Testis (tissue), 3 donors: ENCODE data around the gene XXYLT1. TPM values are rescaled to one million over a fixed set of nuclear protein-coding genes. Genes with fewer than 3 reads are reported as not detected.

Experiments
- DNase-seq: peaks from one replicate; pipeline ENCODE4 v3.0.0-alpha.2; 2019
- H3K27ac ChIP-seq, 2 donors: fragments of 200-600 bp; sonication (generic); one replicate each; pipeline ENCODE4 v1.5.1; 2019
- H3K27me3 ChIP-seq: fragments of 200-600 bp; sonication (generic); one replicate; pipeline ENCODE4 v1.5.1; 2019
- H3K36me3 ChIP-seq: fragments of 200-600 bp; sonication (generic); one replicate; pipeline ENCODE4 v1.5.1; 2017; ENCODE audit warnings: low read depth; ENCODE audit errors: missing control alignments
- H3K4me1 ChIP-seq: fragments of 200-600 bp; sonication (generic); one replicate; pipeline ENCODE4 v1.5.1; 2019
- H3K4me3 ChIP-seq, 2 donors: fragments of 200-600 bp; sonication (generic); one replicate each; pipeline ENCODE4 v1.5.1; 2017 to 2019
- H3K9me3 ChIP-seq: fragments of 200-600 bp; sonication (generic); one replicate; pipeline ENCODE4 v1.5.1; 2017
- CTCF ChIP-seq, 3 experiments: fragments of 450-650 bp in 2 of 3; fragments of 200-600 bp in 1 of 3; sonication (generic) in 1 of 3; IDR thresholded peaks; one replicate each; pipeline ENCODE4 v1.5.1; 2016 to 2019; ENCODE audit warnings: antibody characterized with exemption in 3 of 3, mild to moderate bottlenecking in 2 of 3, moderate library complexity in 1 of 3
- POLR2A ChIP-seq: fragments of 450-650 bp; IDR thresholded peaks from one replicate; pipeline ENCODE4 v1.6.1; 2017; ENCODE audit warnings: antibody characterized with exemption, mild to moderate bottlenecking, moderate library complexity
- WGBS, 2 donors: methylation state at CpG; one replicate each; pipeline ENCODE4 v1.1.5; 2018; 5-methylcytosine and 5-hydroxymethylcytosine counted together
- intact Hi-C: fragments of 100-400 bp; cut with DNase I; formaldehyde crosslinking; loops from one replicate; pipeline ENCODE4 v1.15.1; 2023; ENCODE audit warnings: low total_unique reads
- polyA plus RNA-seq: library from polyadenylated mRNA; stranded (reverse); fragments of 350-450 nt; fragmentation: Illumina TruSeq; extraction: RNeasy Lipid Tissue Mini Kit (QIAGEN cat#74804); gene quantifications from one replicate; pipeline ENCODE4 v1.2.3, GENCODE V29; 2014; ENCODE audit warnings: low read depth, low replicate concordance; ENCODE audit not compliant: insufficient read depth
- total RNA-seq, 2 donors: library from RNA; depleted of rRNA; stranded (reverse); fragments of >200 nt; gene quantifications; one replicate each; pipeline ENCODE4 v1.2.3, GENCODE V29; 2016

XXYLT1 gene
- total and polyA plus RNA-seq, 3 donors from 2014 or later: 7.2 to 12.5 (median 11.1) TPM

- intact Hi-C loops: loop anchor here (10.0 kb wide), 1 partner anchor 138 kb away; no protein-coding TSS in a partner anchor
- H3K4me3 ChIP-seq: no peak overlapping the region
- 63 to 64% methylated on average over 5 of the region's 5 CpGs for WGBS, 2 donors
These were observed 154.4 kb downstream of the XXYLT1 start for GRCh38 chr3:195116407-195117185.

GRCh38 chr3:195115600-195116406 is 155.2 kb downstream of the XXYLT1 start:
- TF ChIP-seq CTCF (IDR thresholded peaks at IDR 0.05) (no peak), POLR2A (no peak)
- intact Hi-C loops: loop anchor here (10.0 kb wide), 1 partner anchor 139 kb away; no protein-coding TSS in a partner anchor
- WGBS, 2 donors: 82 to 93% methylated on average over 23 to 24 of the region's 24 CpGs
- H3K4me1 ChIP-seq: peaks cover 11% of the 10 kb centered on the region
- no peak overlapping the region for H3K4me3 ChIP-seq
- H3K9me3 ChIP-seq: no peaks in the 10 kb centered on the region
- H3K27ac ChIP-seq: no peak overlapping the region
- no peaks in the 10 kb centered on the region for H3K27me3 ChIP-seq
- DNase-seq: no peak
- no peaks in the 10 kb centered on the region for H3K36me3 ChIP-seq

More at GRCh38 chr3:195116407-195117185, 154.4 kb downstream of the XXYLT1 start:
- Histone ChIP-seq H3K4me1 (peaks cover 11% of the 10 kb centered on the region), H3K36me3 (no peaks in the 10 kb centered on the region), H3K27me3 (no peaks in the 10 kb centered on the region), H3K9me3 (no peaks in the 10 kb centered on the region), H3K27ac (no peak overlapping the region)
- DNase-seq: no peak
- TF ChIP-seq CTCF (IDR thresholded peaks at IDR 0.05) (no peak), POLR2A (no peak)

- no peak overlapping the region for H3K27ac ChIP-seq
- WGBS, 2 donors: 91 to 93% methylated on average over 31 of the region's 31 CpGs
- TF ChIP-seq CTCF (IDR thresholded peaks at IDR 0.05) (no peak), POLR2A (no peak)
These were observed 156.0 kb downstream of the XXYLT1 start for GRCh38 chr3:195114786-195115599.

GRCh38 chr3:195113536-195114425 is 157.2 kb downstream of the XXYLT1 start:
- Histone ChIP-seq H3K36me3 (no peaks in the 10 kb centered on the region), H3K9me3 (no peaks in the 10 kb centered on the region), H3K27ac (no peak overlapping the region), H3K27me3 (no peaks in the 10 kb centered on the region), H3K4me1 (no peaks in the 10 kb centered on the region), H3K4me3 (no peak overlapping the region)
- 94% methylated on average over 14 of the region's 14 CpGs for WGBS, 2 donors
- no peak for DNase-seq
- intact Hi-C loops: loop anchor here (10.0 kb wide), 1 partner anchor 141 kb away; no protein-coding TSS in a partner anchor
- TF ChIP-seq CTCF (IDR thresholded peaks at IDR 0.05): no peak

More at GRCh38 chr3:195114786-195115599, 156.0 kb downstream of the XXYLT1 start:
- DNase-seq: no peak
- H3K27me3 ChIP-seq: no peaks in the 10 kb centered on the region
- no peaks in the 10 kb centered on the region for H3K36me3 ChIP-seq
- no peak overlapping the region for H3K4me3 ChIP-seq
- H3K4me1 ChIP-seq: peaks cover 8% of the 10 kb centered on the region
- no peaks in the 10 kb centered on the region for H3K9me3 ChIP-seq
- intact Hi-C loops: loop anchor here (10.0 kb wide), 1 partner anchor 140 kb away; no protein-coding TSS in a partner anchor
